GM12865 (cell line): Measurements from ENCODE around the gene SUB1.
"Not testable (repeated sequence)": the region's sequence is repeated elsewhere in the genome, so short reads cannot be mapped to it uniquely, and the experiment has no call there.

ENCODE experiments used
- DNase-seq: peaks from one replicate; pipeline ENCODE4 v3.0.0; 2010; ENCODE audit warnings: low read depth
- H3K4me3 ChIP-seq: 2 replicates; pipeline ENCODE4 v1.5.1; 2011; ENCODE audit warnings: mild to moderate bottlenecking, low read depth, low read length, control low read depth
- TF ChIP-seq, protein P1 (sequence below): IDR thresholded peaks from 2 replicates; pipeline ENCODE4 v1.5.1; 2011; ENCODE audit warnings: low read length, control low read depth, low read depth, inconsistent platforms; ENCODE audit not compliant: insufficient read depth; ENCODE audit errors: missing control alignments

The SUB1 gene

GRCh38 chr5:32571128-32571527, 14.2 kb upstream of the SUB1 start:
- TF ChIP-seq, protein P1, sequence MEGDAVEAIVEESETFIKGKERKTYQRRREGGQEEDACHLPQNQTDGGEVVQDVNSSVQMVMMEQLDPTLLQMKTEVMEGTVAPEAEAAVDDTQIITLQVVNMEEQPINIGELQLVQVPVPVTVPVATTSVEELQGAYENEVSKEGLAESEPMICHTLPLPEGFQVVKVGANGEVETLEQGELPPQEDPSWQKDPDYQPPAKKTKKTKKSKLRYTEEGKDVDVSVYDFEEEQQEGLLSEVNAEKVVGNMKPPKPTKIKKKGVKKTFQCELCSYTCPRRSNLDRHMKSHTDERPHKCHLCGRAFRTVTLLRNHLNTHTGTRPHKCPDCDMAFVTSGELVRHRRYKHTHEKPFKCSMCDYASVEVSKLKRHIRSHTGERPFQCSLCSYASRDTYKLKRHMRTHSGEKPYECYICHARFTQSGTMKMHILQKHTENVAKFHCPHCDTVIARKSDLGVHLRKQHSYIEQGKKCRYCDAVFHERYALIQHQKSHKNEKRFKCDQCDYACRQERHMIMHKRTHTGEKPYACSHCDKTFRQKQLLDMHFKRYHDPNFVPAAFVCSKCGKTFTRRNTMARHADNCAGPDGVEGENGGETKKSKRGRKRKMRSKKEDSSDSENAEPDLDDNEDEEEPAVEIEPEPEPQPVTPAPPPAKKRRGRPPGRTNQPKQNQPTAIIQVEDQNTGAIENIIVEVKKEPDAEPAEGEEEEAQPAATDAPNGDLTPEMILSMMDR: no peak
- peak overlapping the region; percentile 49 for H3K4me3 ChIP-seq
- no peak for DNase-seq

DNA sequence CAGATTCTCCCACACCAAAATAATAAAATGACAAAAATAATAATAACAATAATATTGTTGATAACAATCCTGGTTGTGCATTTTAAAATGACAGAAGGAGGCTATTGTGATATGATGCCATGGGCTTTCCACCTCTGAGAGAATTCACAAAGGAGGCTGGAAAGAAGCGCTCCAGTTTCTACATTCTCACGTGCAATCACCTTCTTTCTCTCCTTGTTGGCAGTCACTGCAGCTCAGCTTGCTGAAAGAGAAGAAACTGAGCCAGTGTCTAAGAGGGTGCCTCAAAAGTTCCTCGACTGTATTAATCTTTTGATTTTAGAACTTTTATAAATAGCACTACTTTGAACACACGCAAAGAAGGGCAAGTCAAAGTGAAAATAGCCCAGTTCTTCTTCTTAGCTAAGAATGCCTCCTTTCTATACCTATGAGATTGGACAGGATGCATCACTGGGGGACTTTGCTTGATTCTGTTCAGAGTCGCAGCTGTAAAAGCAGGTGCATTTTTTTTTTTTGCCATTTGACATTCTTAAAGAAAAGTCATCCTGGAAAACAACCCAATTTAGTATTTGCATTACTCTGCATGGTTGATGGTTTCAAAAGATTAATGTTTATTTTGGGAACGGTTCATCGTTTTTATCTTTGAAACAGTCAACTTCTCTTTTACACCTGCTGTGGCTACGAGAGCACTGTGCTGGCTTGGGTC, 12.4 kb upstream of the SUB1 start:
- TF ChIP-seq, protein P1: no peak
- peak; percentile 94 for DNase-seq
- peak overlapping the region; percentile 49 for H3K4me3 ChIP-seq

DNA sequence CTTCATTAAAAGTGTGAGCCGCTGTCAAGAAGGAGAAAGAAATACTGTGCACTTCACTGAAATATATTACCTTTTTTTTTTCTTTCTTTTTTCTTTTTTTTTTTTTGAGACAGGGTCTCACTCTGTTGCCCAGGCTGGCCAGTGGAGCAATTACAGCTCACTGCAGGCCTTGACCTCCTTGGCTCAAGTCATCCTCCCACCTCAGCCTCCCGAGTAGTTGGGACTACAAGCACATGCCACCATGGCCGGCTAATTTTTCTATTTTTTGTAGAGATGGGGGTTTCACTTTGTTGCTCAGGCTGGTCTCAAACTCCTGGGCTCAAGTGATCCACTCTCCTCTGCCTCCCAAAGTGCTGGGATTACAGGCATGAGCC, 11.9 kb upstream of the SUB1 start:
- peak overlapping the region; percentile 13; the same call in 1 of the 2 replicates for H3K4me3 ChIP-seq
- not testable (repeated sequence) for DNase-seq

DNA sequence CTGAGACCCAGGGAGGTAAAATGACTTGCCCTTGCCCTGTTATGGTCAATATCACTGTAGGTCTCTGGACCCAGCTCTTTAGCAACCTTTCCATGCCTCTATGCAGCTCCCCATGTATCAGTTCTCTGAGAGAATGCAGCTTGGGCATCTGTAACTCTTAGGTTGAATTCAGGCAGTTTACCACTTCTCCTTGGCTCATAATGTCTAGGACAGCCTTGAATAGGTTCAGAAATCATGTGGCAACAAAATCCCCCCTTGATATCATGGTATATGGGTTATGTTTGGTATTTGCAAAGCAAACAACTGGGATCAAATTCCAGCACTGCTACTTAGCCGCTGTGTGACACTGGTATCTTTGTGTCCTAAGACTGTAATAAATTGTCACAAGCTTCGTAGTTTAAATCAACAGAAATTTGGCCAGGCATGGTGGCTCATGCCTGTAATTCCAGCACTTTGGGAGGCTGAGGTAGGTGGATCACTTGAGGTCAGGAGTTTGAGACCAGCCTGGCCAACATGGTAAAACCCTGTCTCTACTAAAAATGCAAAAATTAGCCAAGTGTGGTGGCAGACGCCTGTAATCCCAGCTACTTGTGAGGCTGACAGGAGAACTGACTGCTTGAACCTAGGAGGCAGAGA, 10.7 kb upstream of the SUB1 start:
- no peak for DNase-seq
- no peak overlapping the region for H3K4me3 ChIP-seq
- TF ChIP-seq, protein P1: no peak

- TF ChIP-seq, protein P1: no peak
These were observed 7.0 kb upstream of the SUB1 start for GRCh38 chr5:32578363-32578762.

GRCh38 chr5:32578764-32579163, 6.6 kb upstream of the SUB1 start:
- H3K4me3 ChIP-seq: no peak overlapping the region
- TF ChIP-seq, protein P1: no peak
- no peak for DNase-seq

More at GRCh38 chr5:32578363-32578762, 7.0 kb upstream of the SUB1 start:
- no peak overlapping the region for H3K4me3 ChIP-seq
- no peak for DNase-seq

- no peak for DNase-seq
- TF ChIP-seq, protein P1: no peak
- H3K4me3 ChIP-seq: no peak overlapping the region
These were observed 4.2 kb upstream of the SUB1 start for GRCh38 chr5:32581010-32581785.
